ENCODE measurements around the gene JOSD2.
"Not testable (repeated sequence)": the region's sequence is repeated elsewhere in the genome, so short reads cannot be mapped to it uniquely, and the experiment has no call there.

The JOSD2 gene

GRCh38 chr19:50547385-50548190 is 36.6 kb upstream of the JOSD2 start:
- DNase-seq (ENCODE audit: low read depth, low spot score) = no peak

GRCh38 chr19:50546527-50547221 is 35.7 kb upstream of the JOSD2 start:
- no peak for DNase-seq (ENCODE audit: low read depth, low spot score)

- no peak for DNase-seq (ENCODE audit: low read depth, low spot score)
These were observed 32.0 kb upstream of the JOSD2 start for GRCh38 chr19:50542943-50543342.

- peak; percentile 35 for DNase-seq (ENCODE audit: low read depth, low spot score)
These were observed 26.8 kb upstream of the JOSD2 start for GRCh38 chr19:50537769-50538230.

- DNase-seq (ENCODE audit: low read depth, low spot score) = no peak
These were observed 26.3 kb upstream of the JOSD2 start for GRCh38 chr19:50537306-50537685.

- DNase-seq (ENCODE audit: low read depth, low spot score) = no peak
These were observed 25.8 kb upstream of the JOSD2 start for GRCh38 chr19:50536662-50537305.

GRCh38 chr19:50535672-50536187 is 24.7 kb upstream of the JOSD2 start:
- DNase-seq (ENCODE audit: low read depth, low spot score) = no peak

- no peak for DNase-seq (ENCODE audit: low read depth, low spot score)
These were observed 23.5 kb upstream of the JOSD2 start for GRCh38 chr19:50534478-50534877.

- DNase-seq (ENCODE audit: low read depth, low spot score) = no peak
These were observed 22.0 kb upstream of the JOSD2 start for GRCh38 chr19:50532952-50533351.

GRCh38 chr19:50531171-50531612 is 20.2 kb upstream of the JOSD2 start:
- no peak for DNase-seq (ENCODE audit: low read depth, low spot score)

GRCh38 chr19:50528052-50528451 is 17.1 kb upstream of the JOSD2 start:
- DNase-seq (ENCODE audit: low read depth, low spot score) = not testable (repeated sequence)

GRCh38 chr19:50522881-50523280 is 11.9 kb upstream of the JOSD2 start:
- DNase-seq (ENCODE audit: low read depth, low spot score) = no peak

GRCh38 chr19:50520822-50521465 is 10.0 kb upstream of the JOSD2 start:
- DNase-seq (ENCODE audit: low read depth, low spot score) = no peak

GRCh38 chr19:50519006-50519575 is 8.1 kb upstream of the JOSD2 start:
- no peak for DNase-seq (ENCODE audit: low read depth, low spot score)

GRCh38 chr19:50518091-50519005 is 7.4 kb upstream of the JOSD2 start:
- DNase-seq (ENCODE audit: low read depth, low spot score) = no peak

GRCh38 chr19:50517704-50518075 is 6.7 kb upstream of the JOSD2 start:
- no peak for DNase-seq (ENCODE audit: low read depth, low spot score)

- no peak for DNase-seq (ENCODE audit: low read depth, low spot score)
These were observed 6.1 kb upstream of the JOSD2 start for GRCh38 chr19:50516964-50517703.

- no peak for DNase-seq (ENCODE audit: low read depth, low spot score)
These were observed 5.5 kb upstream of the JOSD2 start for GRCh38 chr19:50516456-50516855.

GRCh38 chr19:50515168-50515561 is 4.2 kb upstream of the JOSD2 start:
- no peak for DNase-seq (ENCODE audit: low read depth, low spot score)
